K562 (cell line): ENCODE results near the gene AKT1. TPM values are rescaled to one million over a fixed set of nuclear protein-coding genes. Genes with fewer than 3 reads are reported as not detected.
A peak's percentile ranks its signal among the peaks of the same experiment; 100 is the strongest.

Source experiments
- ATAC-seq: fragments of 200-7000 bp; cut with Tn5 transposase; 3 replicates; pipeline ENCODE4 v1.9.1; 2020; ENCODE audit warnings: moderate library complexity
- BruUV-seq: library from RNA; stranded (reverse); fragments of 400-500 nt; replicated peaks from 2 replicates; lab custom pipeline; 2021; lab: Mats Ljungman, UMichigan
- CTCF ChIA-PET: fragments of 300-600 bp; formaldehyde crosslinking; extraction: SDS; loops from one replicate; lab custom pipeline; 2021; ENCODE audit warnings: low intra/inter-chr PET ratio; lab: Yijun Ruan, JAX
- POLR2A ChIA-PET: fragments of 300-600, 350-650 bp; sonication (Branson Sonifier 250); formaldehyde crosslinking; extraction: SDS; loops from one replicate; lab custom pipeline; 2021; ENCODE audit warnings: antibody characterized with exemption, inconsistent platforms; lab: Yijun Ruan, JAX
- DNase-seq, 4 experiments: peaks; one replicate each; pipeline versions ENCODE4 v3.0.0 to v3.0.0-alpha.2; 2011 to 2018; ENCODE audit warnings: low spot score in 3 of 4, mixed read lengths in 3 of 4; ENCODE audit errors: extremely low read depth in 1 of 4
- FAIRE-seq: peaks from 2 replicates; lab custom pipeline; 2011; peaks lifted over from hg19 to GRCh38; lab: Jason Lieb, UNC
- H2AFZ ChIP-seq: 2 replicates; pipeline ENCODE4 v1.6.0; 2011; ENCODE audit warnings: low read depth, low read length, control low read depth, inconsistent platforms
- H3K27ac ChIP-seq: fragments of 200-600 bp; 3 replicates; pipeline ENCODE4 v1.8.0; 2011; ENCODE audit warnings: low read depth, mild to moderate bottlenecking, control low read depth, inconsistent platforms, low read length, moderate library complexity, mixed read lengths; ENCODE audit errors: extremely low read depth
- H3K27me3 ChIP-seq, 2 experiments: fragments of 300-600 bp in 1 of 2; 2 replicates in 1 of 2; 3 replicates in 1 of 2; pipeline versions ENCODE4 v1.6.0 to v1.8.0; 2011; ENCODE audit warnings: inconsistent platforms in 2 of 2, low read length in 2 of 2, mild to moderate bottlenecking in 1 of 2, mixed read lengths in 1 of 2, moderate library complexity in 1 of 2; ENCODE audit not compliant: control insufficient read depth in 2 of 2, insufficient read depth in 2 of 2
- H3K36me3 ChIP-seq: fragments of 300-600 bp; 3 replicates; pipeline ENCODE4 v1.8.0; 2011; ENCODE audit warnings: mild to moderate bottlenecking, low read length, inconsistent platforms; ENCODE audit not compliant: control insufficient read depth, insufficient read depth
- H3K4me1 ChIP-seq, 2 experiments: fragments of 200-600 bp in 1 of 2; replicated peaks in 1 of 2; 2 replicates in 1 of 2; 3 replicates in 1 of 2; pipeline versions ENCODE4 v1.5.1 to v1.8.0; 2011; ENCODE audit warnings: inconsistent platforms in 2 of 2, low read length in 2 of 2, mild to moderate bottlenecking in 1 of 2, mixed read lengths in 1 of 2, moderate library complexity in 1 of 2; ENCODE audit not compliant: control insufficient read depth in 2 of 2, insufficient read depth in 2 of 2
- H3K4me2 ChIP-seq: 2 replicates; pipeline ENCODE4 v1.6.1; 2011; ENCODE audit warnings: low read length, control low read depth, inconsistent platforms, mixed read lengths; ENCODE audit not compliant: insufficient read depth
- H3K4me3 ChIP-seq: fragments of 200-600 bp; sonication (generic), shearing (Covaris generic); 2 replicates; pipeline ENCODE4 v1.5.1; 2016; ENCODE audit warnings: control low read depth, inconsistent platforms
- H3K79me2 ChIP-seq: fragments of 200-600 bp; 3 replicates; pipeline ENCODE4 v1.8.0; 2011; ENCODE audit warnings: low read length, inconsistent platforms; ENCODE audit not compliant: control insufficient read depth, insufficient read depth
- H3K9ac ChIP-seq, 2 experiments: 2 replicates each; pipeline versions ENCODE4 v1.6.0 to v1.6.1; 2011; ENCODE audit warnings: low read depth in 2 of 2, low read length in 2 of 2, control low read depth in 1 of 2, inconsistent platforms in 1 of 2, mild to moderate bottlenecking in 1 of 2, mixed read lengths in 1 of 2; ENCODE audit not compliant: insufficient read depth in 1 of 2
- H3K9me1 ChIP-seq: one replicate; pipeline ENCODE4 v1.6.0; 2011; ENCODE audit warnings: inconsistent platforms, mild to moderate bottlenecking, low read length, moderate library complexity; ENCODE audit not compliant: control insufficient read depth, insufficient read depth
- H3K9me3 ChIP-seq: replicated peaks from 2 replicates; pipeline ENCODE4 v1.5.1; 2011; ENCODE audit warnings: low read depth, low read length, inconsistent platforms; ENCODE audit not compliant: control insufficient read depth, insufficient read depth
- H4K20me1 ChIP-seq: replicated peaks from 2 replicates; pipeline ENCODE4 v1.6.1; 2011; ENCODE audit warnings: low read length, inconsistent platforms, mixed read lengths; ENCODE audit not compliant: control insufficient read depth, insufficient read depth
- DPF2 ChIP-seq: fragments of 450-650 bp; IDR thresholded peaks from 2 replicates; pipeline ENCODE4 v1.6.1; 2016
- ERF ChIP-seq: fragments of 450-650 bp; formaldehyde crosslinking; IDR thresholded peaks from 2 replicates; pipeline ENCODE4 v1.4.0; 2020; ENCODE audit warnings: mild to moderate bottlenecking, mixed read lengths
- HBP1 ChIP-seq: fragments of 450-650 bp; formaldehyde crosslinking; IDR thresholded peaks from 2 replicates; pipeline ENCODE4 v1.4.0; 2022; ENCODE audit warnings: missing genetic modification characterization
- HLTF ChIP-seq: fragments of 450-650 bp; IDR thresholded peaks from 2 replicates; pipeline ENCODE4 v1.6.1; 2016
- LEF1 ChIP-seq: fragments of 450-650 bp; IDR thresholded peaks from 2 replicates; pipeline ENCODE4 v1.6.1; 2016; ENCODE audit warnings: mild to moderate bottlenecking
- MIER1 ChIP-seq: fragments of 450-650 bp; IDR thresholded peaks from 2 replicates; pipeline ENCODE4 v1.6.1; 2016; ENCODE audit warnings: antibody characterized with exemption, mild to moderate bottlenecking, low read depth
- NCOA2 ChIP-seq, 2 experiments: fragments of 450-650 bp; IDR thresholded peaks; 2 replicates each; pipeline ENCODE4 v1.6.1; 2018; ENCODE audit warnings: mild to moderate bottlenecking in 2 of 2, moderate library complexity in 1 of 2; ENCODE audit not compliant: partially characterized antibody in 2 of 2
- NFATC3 ChIP-seq: fragments of 450-650 bp; IDR thresholded peaks from 2 replicates; pipeline ENCODE4 v1.6.1; 2017; ENCODE audit warnings: mild to moderate bottlenecking
- NFE2 ChIP-seq: IDR thresholded peaks from 2 replicates; pipeline ENCODE4 v1.6.1; 2014; ENCODE audit warnings: antibody characterized with exemption, low read depth
- SAFB2 ChIP-seq: fragments of 200-400 bp; formaldehyde crosslinking; IDR thresholded peaks from 2 replicates; pipeline ENCODE4 v1.6.1; 2018; ENCODE audit warnings: borderline replicate concordance, low read length, low read depth, moderate library complexity; ENCODE audit not compliant: severe bottlenecking
- SMAD4 ChIP-seq: fragments of 250-450 bp; sonication (Bioruptor Pico); conservative IDR thresholded peaks from 2 replicates; pipeline ENCODE4 v1.8.0; 2021; ENCODE audit warnings: inconsistent platforms, mild to moderate bottlenecking, moderate library complexity
- TBL1XR1 ChIP-seq, 2 experiments: IDR thresholded peaks; 2 replicates each; pipeline ENCODE4 v1.6.1; 2012; ENCODE audit warnings: improper control_type of control experiment in 2 of 2, low read length in 2 of 2, mild to moderate bottlenecking in 1 of 2
- ZFP1 ChIP-seq: fragments of 450-650 bp; formaldehyde crosslinking; IDR thresholded peaks from 2 replicates; pipeline ENCODE4 v1.4.0; 2020; ENCODE audit warnings: mild to moderate bottlenecking, mixed read lengths
- ZMIZ1 ChIP-seq, 2 experiments: fragments of 150-350 bp in 1 of 2; IDR thresholded peaks; 2 replicates each; pipeline ENCODE4 v1.6.1; 2012 to 2016; ENCODE audit warnings: low read depth in 2 of 2, low read length in 2 of 2, mild to moderate bottlenecking in 1 of 2, moderate library complexity in 1 of 2
- WGBS: fragments of 100-300 bp; shearing (Covaris generic); methylation state at CpG from one replicate; pipeline ENCODE4 v1.1.6; 2016; ENCODE audit warnings: low coverage, mixed read lengths; ENCODE audit not compliant: insufficient coverage; ENCODE audit errors: missing lambda C conversion rate; 5-methylcytosine and 5-hydroxymethylcytosine counted together
- in situ Hi-C: fragments of 300-500 bp; cut with MboI; formaldehyde crosslinking; loops from 4 replicates; pipeline ENCODE4 v1.15.0; 2018; ENCODE audit warnings: inconsistent platforms, mixed read lengths
- intact Hi-C: fragments of 100-400 bp; cut with micrococcal nuclease; formaldehyde crosslinking; loops from 2 replicates; pipeline ENCODE4 v1.14.2; 2022
- polyA plus RNA-seq, 8 experiments: library from polyadenylated mRNA; depleted of rRNA in 4 of 8; stranded (reverse) in 5 of 8; unstranded in 3 of 8; fragments of >200 nt; fragmentation: Nextera tagmentation in 2 of 8; fragmentation: Illumina TruSeq in 1 of 8; extraction: Ambion mirVana in 2 of 8; extraction: Trizol in 1 of 8; gene quantifications; 2 replicates each; pipeline versions ENCODE4 v1.2.1 to v1.2.3, GENCODE V29; 2011 to 2014; ENCODE audit warnings: inconsistent platforms in 1 of 8, missing spikeins in 1 of 8
- total RNA-seq, 7 experiments: library from RNA; depleted of rRNA in 6 of 7; stranded (reverse); fragments of >200 nt in 6 of 7; fragmentation: Illumina TruSeq in 2 of 7; extraction: Trizol in 2 of 7; gene quantifications; 2 replicates each; pipeline versions ENCODE4 v1.2.1 to v1.2.3, GENCODE V29; 2011 to 2021; ENCODE audit warnings: low replicate concordance in 1 of 7
- TF ChIP-seq, protein P1 (sequence below): fragments of 250-450 bp; sonication (Bioruptor Pico); IDR thresholded peaks from 2 replicates; pipeline ENCODE4 v1.4.0; 2020; ENCODE audit warnings: mild to moderate bottlenecking, moderate library complexity

AKT1 gene
- total and polyA plus RNA-seq, 9 of the 15 experiments (the other 6 are each of a cell fraction or from before 2014, with no cell fraction given) = 0.49 to 132 (median 75.1) TPM

- peaks cover 6% of the 10 kb centered on the region; the same call in 1 of the 3 replicates for H3K36me3 ChIP-seq
- H3K4me2 ChIP-seq = no peak overlapping the region
- H2AFZ ChIP-seq = no peak overlapping the region
- H3K27ac ChIP-seq = no peak overlapping the region
- in situ Hi-C loops = loop anchor here (5.0 kb wide), 1 partner anchor 56 kb away; no protein-coding TSS in a partner anchor
- H3K79me2 ChIP-seq = no peaks in the 10 kb centered on the region
- H3K4me3 ChIP-seq = no peak overlapping the region
- 53% methylated on average over 12 of the region's 22 CpGs for WGBS
- H3K9ac ChIP-seq = peak overlapping the region in 1 of 2 experiments; percentile 58; a peak in 2 of 4 replicates
- peaks cover 6 to 48% of the 10 kb centered on the region in 2 experiments; a peak in 3 of 5 replicates for H3K4me1 ChIP-seq
- intact Hi-C loops = no loop called here
- H4K20me1 ChIP-seq = no peaks in the 10 kb centered on the region; the same call in 1 of the 2 replicates
- no peaks in the 10 kb centered on the region for H3K9me1 ChIP-seq
- FAIRE-seq (no peak), DNase-seq (no peak), ATAC-seq (no peak)
- ChIA-PET POLR2A (interaction anchor here (1.3 kb wide), 1 partner anchor 38 kb away, joined by 6 read pairs; no protein-coding TSS in a partner anchor), CTCF (no interaction called here)
- no peaks in the 10 kb centered on the region for H3K9me3 ChIP-seq
- H3K27me3 ChIP-seq = no peaks in the 10 kb centered on the region
- no TSS peak for BruUV-seq
- TF ChIP-seq ZFP1 (CRISPR knock-in tag) (no peak), ZMIZ1 (IDR thresholded peaks at IDR 0.05; ENCODE audit: low read depth in 2 of 2, low read length in 2 of 2) (no peak), HLTF (no peak), NCOA2 (IDR thresholded peaks at IDR 0.05; ENCODE audit: partially characterized antibody in 2 of 2) (no peak), NFE2 (no peak), MIER1 (no peak), HBP1 (CRISPR knock-in tag) (no peak), SMAD4 (CRISPR knock-in tag) (no peak), NFATC3 (no peak), DPF2 (no peak), SAFB2 (no peak), TBL1XR1 (IDR thresholded peaks at IDR 0.05; ENCODE audit: low read length in 2 of 2) (no peak), ERF (no peak), LEF1 (no peak)
- TF ChIP-seq, protein P1, sequence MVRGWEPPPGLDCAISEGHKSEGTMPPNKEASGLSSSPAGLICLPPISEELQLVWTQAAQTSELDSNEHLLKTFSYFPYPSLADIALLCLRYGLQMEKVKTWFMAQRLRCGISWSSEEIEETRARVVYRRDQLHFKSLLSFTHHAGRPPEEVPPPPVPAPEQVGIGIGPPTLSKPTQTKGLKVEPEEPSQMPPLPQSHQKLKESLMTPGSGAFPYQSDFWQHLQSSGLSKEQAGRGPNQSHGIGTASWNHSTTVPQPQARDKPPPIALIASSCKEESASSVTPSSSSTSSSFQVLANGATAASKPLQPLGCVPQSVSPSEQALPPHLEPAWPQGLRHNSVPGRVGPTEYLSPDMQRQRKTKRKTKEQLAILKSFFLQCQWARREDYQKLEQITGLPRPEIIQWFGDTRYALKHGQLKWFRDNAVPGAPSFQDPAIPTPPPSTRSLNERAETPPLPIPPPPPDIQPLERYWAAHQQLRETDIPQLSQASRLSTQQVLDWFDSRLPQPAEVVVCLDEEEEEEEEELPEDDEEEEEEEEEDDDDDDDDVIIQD (CRISPR knock-in tag) = no peak
Measured at GRCh38 chr14:104822821-104823615, 27.5 kb upstream of the AKT1 start.
